HepG2 (cell line): ENCODE results near the gene OR5K2. TPM values are rescaled to one million over a fixed set of nuclear protein-coding genes. Genes with fewer than 3 reads are reported as not detected.

Experiments
- ATAC-seq: fragments of 200-7000 bp; cut with Tn5 transposase; 3 replicates; pipeline ENCODE4 v1.9.1; 2020; ENCODE audit warnings: mild to moderate bottlenecking, moderate library complexity
- BruUV-seq: library from RNA; stranded (reverse); fragments of 400-500 nt; replicated peaks from 2 replicates; lab custom pipeline; 2021; lab: Mats Ljungman, UMichigan
- CTCF ChIA-PET: fragments of 300-600 bp; formaldehyde crosslinking; extraction: SDS; loops from one replicate; lab custom pipeline; 2021; ENCODE audit warnings: low total read pairs, inconsistent platforms, low intra/inter-chr PET ratio; lab: Yijun Ruan, JAX
- POLR2A ChIA-PET: fragments of 350-600 bp; sonication (Branson Sonifier 250); formaldehyde crosslinking; loops from one replicate; lab custom pipeline; 2020; ENCODE audit warnings: antibody characterized with exemption, inconsistent platforms; lab: Yijun Ruan, JAX
- DNase-seq: peaks from one replicate; pipeline ENCODE4 v3.0.0-alpha.2; 2015; ENCODE audit warnings: low spot score
- FAIRE-seq: peaks from 3 replicates; lab custom pipeline; 2011; peaks lifted over from hg19 to GRCh38; lab: Jason Lieb, UNC
- H2AFZ ChIP-seq: one replicate; pipeline ENCODE4 v1.6.1; 2011; ENCODE audit warnings: low read length, inconsistent platforms
- H3K27ac ChIP-seq: fragments of 300-600 bp; 3 replicates; pipeline ENCODE4 v1.8.0; 2011; ENCODE audit warnings: mixed run types, mild to moderate bottlenecking, mixed read lengths, low read length, inconsistent platforms; ENCODE audit not compliant: insufficient read depth; ENCODE audit errors: extremely low read length
- H3K27me3 ChIP-seq, 2 experiments: fragments of 200-600 bp in 1 of 2; 2 replicates in 1 of 2; 3 replicates in 1 of 2; pipeline versions ENCODE4 v1.6.0 to v1.8.0; 2011; ENCODE audit warnings: low read length in 2 of 2, mild to moderate bottlenecking in 2 of 2, moderate library complexity in 2 of 2, inconsistent platforms in 1 of 2; ENCODE audit not compliant: insufficient read depth in 2 of 2, control insufficient read depth in 1 of 2
- H3K36me3 ChIP-seq, 2 experiments: fragments of 200-600 bp in 1 of 2; replicated peaks in 1 of 2; 2 replicates in 1 of 2; 3 replicates in 1 of 2; pipeline versions ENCODE4 v1.5.1 to v1.8.0; 2011; ENCODE audit warnings: low read length in 2 of 2, inconsistent platforms in 1 of 2; ENCODE audit not compliant: insufficient read depth in 2 of 2, control insufficient read depth in 1 of 2
- H3K4me1 ChIP-seq: 2 replicates; pipeline ENCODE4 v1.5.1; 2012; ENCODE audit warnings: low read length, inconsistent platforms; ENCODE audit not compliant: insufficient read depth
- H3K4me2 ChIP-seq: 2 replicates; pipeline ENCODE4 v1.6.0; 2011; ENCODE audit warnings: low read depth, low read length, inconsistent platforms
- H3K4me3 ChIP-seq, 3 experiments: fragments of 200-600 bp in 1 of 3; sonication (generic), shearing (Covaris generic) in 1 of 3; replicated peaks in 1 of 3; 2 replicates each; pipeline ENCODE4 v1.5.1; 2011 to 2016; ENCODE audit warnings: low read length in 3 of 3, inconsistent platforms in 2 of 3, low read depth in 2 of 3, mild to moderate bottlenecking in 2 of 3, control low read depth in 1 of 3, mixed read lengths in 1 of 3; ENCODE audit not compliant: insufficient read depth in 1 of 3
- H3K79me2 ChIP-seq: one replicate; pipeline ENCODE4 v1.6.1; 2011; ENCODE audit warnings: low read length, inconsistent platforms; ENCODE audit not compliant: insufficient read depth
- H3K9ac ChIP-seq: 2 replicates; pipeline ENCODE4 v1.6.0; 2011; ENCODE audit warnings: mild to moderate bottlenecking, low read depth, low read length, inconsistent platforms; ENCODE audit not compliant: insufficient read depth
- H3K9me3 ChIP-seq: 2 replicates; pipeline ENCODE4 v1.5.1; 2012; ENCODE audit warnings: mild to moderate bottlenecking, low read length
- H4K20me1 ChIP-seq: 2 replicates; pipeline ENCODE4 v1.6.0; 2011; ENCODE audit warnings: inconsistent platforms, mild to moderate bottlenecking, low read length, moderate library complexity; ENCODE audit not compliant: insufficient read depth
- BCLAF1 ChIP-seq: fragments of 450-650 bp; IDR thresholded peaks from 2 replicates; pipeline ENCODE4 v1.6.1; 2017; ENCODE audit warnings: mild to moderate bottlenecking
- BRD4 ChIP-seq: sonication (generic); formaldehyde crosslinking; IDR thresholded peaks from 2 replicates; pipeline ENCODE4 v1.4.0; 2020; ENCODE audit warnings: missing genetic modification reagents
- POGK ChIP-seq: sonication (generic); formaldehyde crosslinking; conservative IDR thresholded peaks from 2 replicates; pipeline ENCODE4 v1.8.0; 2022; ENCODE audit warnings: mild to moderate bottlenecking, moderate library complexity, missing genetic modification reagents
- POLR2G ChIP-seq: fragments of 200-400 bp; formaldehyde crosslinking; IDR thresholded peaks from 2 replicates; pipeline ENCODE4 v1.6.1; 2018; ENCODE audit warnings: mild to moderate bottlenecking, low read depth, low read length, moderate library complexity
- TBX3 ChIP-seq: fragments of 450-650 bp; IDR thresholded peaks from 2 replicates; pipeline ENCODE4 v1.6.1; 2017; ENCODE audit warnings: antibody characterized with exemption, mild to moderate bottlenecking, inconsistent platforms, borderline replicate concordance
- WGBS: methylation state at CpG from one replicate; pipeline ENCODE4 v1.1.6; 2017; ENCODE audit warnings: low lambda C conversion rate; 5-methylcytosine and 5-hydroxymethylcytosine counted together
- in situ Hi-C: cut with HindIII; loops from 2 replicates; pipeline ENCODE4 v1.10.0; 2017; ENCODE audit warnings: low pct_unique_long_range_greater_than_20kb; ENCODE audit not compliant: extremely low pct_ligation_motif_present
- intact Hi-C: fragments of 100-400 bp; cut with micrococcal nuclease; formaldehyde crosslinking; loops from one replicate; pipeline ENCODE4 v1.10.0; 2022; ENCODE audit not compliant: unreplicated experiment
- polyA plus RNA-seq, 8 experiments: library from polyadenylated mRNA; depleted of rRNA in 3 of 8; stranded (reverse) in 7 of 8; unstranded in 1 of 8; fragments of >200 nt; fragmentation: Illumina TruSeq in 4 of 8; extraction: Trizol in 4 of 8; gene quantifications; 2 replicates each; pipeline versions ENCODE4 v1.2.1 to v1.2.3, GENCODE V29; 2011 to 2016; ENCODE audit warnings: low read depth in 4 of 8, missing spikeins in 1 of 8, mixed read lengths in 1 of 8; ENCODE audit not compliant: insufficient read depth in 1 of 8
- total RNA-seq, 5 experiments: library from RNA; depleted of rRNA; stranded (reverse); fragments of >200 nt; fragmentation: Illumina TruSeq; extraction: Trizol; gene quantifications; 2 replicates each; pipeline ENCODE4 v1.2.3, GENCODE V29; 2016; ENCODE audit warnings: low read depth in 1 of 5

The OR5K2 gene
- total and polyA plus RNA-seq, 2 of the 13 experiments (the other 11 are each of a cell fraction or from before 2014, with no cell fraction given), result not detected

DNA sequence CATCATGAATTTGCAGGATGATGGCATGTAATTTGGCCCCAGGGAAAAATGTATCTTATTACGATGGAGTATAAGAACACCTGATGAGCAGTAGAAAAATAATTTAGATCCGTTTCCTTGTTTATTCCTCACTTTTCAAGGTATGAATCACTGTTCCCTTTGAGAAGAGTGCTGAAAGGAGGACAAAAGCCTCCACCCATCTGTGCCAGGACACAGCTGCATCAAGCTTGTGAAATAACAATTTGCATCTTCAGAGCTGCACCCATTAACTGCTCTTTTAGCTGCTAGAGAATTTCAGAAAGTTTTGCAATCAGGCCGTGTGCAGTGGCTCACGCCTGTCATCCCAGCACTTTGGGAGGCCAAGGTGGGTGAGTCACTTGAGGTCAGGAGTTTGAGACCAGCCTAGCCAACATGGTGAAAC lies 15.6 kb downstream of the OR5K2 start:
- Histone ChIP-seq H3K9ac (no peak overlapping the region), H2AFZ (no peak overlapping the region), H3K9me3 (no peaks in the 10 kb centered on the region), H3K4me1 (no peaks in the 10 kb centered on the region), H3K36me3 (peaks cover 2 to 13% of the 10 kb centered on the region in 2 experiments; a peak in 3 of 5 replicates), H4K20me1 (no peaks in the 10 kb centered on the region), H3K27me3 (no peaks in the 10 kb centered on the region), H3K4me2 (no peak overlapping the region), H3K79me2 (no peaks in the 10 kb centered on the region), H3K27ac (no peak overlapping the region)
- intact Hi-C loops (no loop called here), in situ Hi-C loops (no loop called here)
- 82% methylated on average over 4 of the region's 4 CpGs for WGBS
- BruUV-seq, result no TSS peak
- FAIRE-seq (no peak), ATAC-seq (no peak)
- ChIA-PET CTCF (no interaction called here), POLR2A (interaction anchor here (1.1 kb wide), 1 partner anchor 10 kb away, joined by 3 read pairs; the partner anchor contains the start of gene CLDND1)
- TF ChIP-seq POLR2G, result no peak
- no peak for TF ChIP-seq BRD4
- TF ChIP-seq TBX3, result no peak
- no peak for TF ChIP-seq BCLAF1
- no peak for TF ChIP-seq POGK (CRISPR knock-in tag)
- TF ChIP-seq, all 625 proteins: peak for 0
- no peak for DNase-seq
- H3K4me3 ChIP-seq, result no peak overlapping the region
